HG02943 (cell line): ENCODE results near the gene NOP9.

Experiments used
- ATAC-seq: cut with Tn5 transposase; IDR thresholded peaks from one replicate; pipeline ENCODE4 v1.9.1; 2021; ENCODE audit warnings: mild to moderate bottlenecking, low read depth, moderate library complexity; ENCODE audit not compliant: unreplicated experiment

NOP9 gene

DNA sequence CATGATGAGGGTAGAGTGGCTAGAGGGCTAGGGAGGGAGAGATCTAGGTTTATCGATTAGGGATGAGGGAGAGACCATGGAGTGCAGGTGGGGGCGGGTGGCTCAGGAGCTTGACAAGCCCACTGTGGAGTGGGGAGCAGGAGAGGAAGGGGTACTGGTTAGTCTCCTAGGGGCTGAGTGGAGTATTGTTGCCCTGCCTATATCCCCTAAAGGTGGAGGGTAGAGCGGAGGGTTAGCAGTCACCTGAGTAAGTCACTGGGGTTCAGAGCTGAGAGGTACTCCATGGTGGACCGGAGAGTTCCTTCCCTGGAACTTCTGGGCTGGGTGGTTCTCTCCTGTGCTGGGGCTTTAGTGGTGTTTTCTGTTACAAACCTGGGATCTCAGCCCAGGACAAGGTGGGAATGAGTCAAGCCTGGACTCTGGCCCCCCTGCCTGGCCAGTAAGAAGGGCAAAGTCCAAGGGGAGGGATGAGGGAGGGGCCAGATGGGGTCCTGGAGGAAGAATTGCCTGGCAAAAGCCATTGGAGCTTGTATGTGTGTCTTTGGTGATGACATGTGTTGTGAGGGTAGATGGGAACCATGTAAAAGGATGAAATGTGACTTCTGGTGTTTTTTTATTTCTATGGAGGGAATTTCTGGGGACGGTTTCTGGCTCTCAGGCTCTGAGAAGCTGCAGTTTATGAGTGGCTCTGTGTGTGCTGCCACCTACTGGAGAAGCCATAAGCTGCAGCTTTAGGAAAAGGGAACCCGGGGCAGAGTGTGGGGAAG, 8.1 kb downstream of the NOP9 start, which contains the start of gene CIDEB:
Gene CIDEB, minus strand, starts transcription at position 403 of the 767 bp plus-strand sequence. Its CDS starts 119 bp downstream, at position 284.
- no peak for ATAC-seq

DNA sequence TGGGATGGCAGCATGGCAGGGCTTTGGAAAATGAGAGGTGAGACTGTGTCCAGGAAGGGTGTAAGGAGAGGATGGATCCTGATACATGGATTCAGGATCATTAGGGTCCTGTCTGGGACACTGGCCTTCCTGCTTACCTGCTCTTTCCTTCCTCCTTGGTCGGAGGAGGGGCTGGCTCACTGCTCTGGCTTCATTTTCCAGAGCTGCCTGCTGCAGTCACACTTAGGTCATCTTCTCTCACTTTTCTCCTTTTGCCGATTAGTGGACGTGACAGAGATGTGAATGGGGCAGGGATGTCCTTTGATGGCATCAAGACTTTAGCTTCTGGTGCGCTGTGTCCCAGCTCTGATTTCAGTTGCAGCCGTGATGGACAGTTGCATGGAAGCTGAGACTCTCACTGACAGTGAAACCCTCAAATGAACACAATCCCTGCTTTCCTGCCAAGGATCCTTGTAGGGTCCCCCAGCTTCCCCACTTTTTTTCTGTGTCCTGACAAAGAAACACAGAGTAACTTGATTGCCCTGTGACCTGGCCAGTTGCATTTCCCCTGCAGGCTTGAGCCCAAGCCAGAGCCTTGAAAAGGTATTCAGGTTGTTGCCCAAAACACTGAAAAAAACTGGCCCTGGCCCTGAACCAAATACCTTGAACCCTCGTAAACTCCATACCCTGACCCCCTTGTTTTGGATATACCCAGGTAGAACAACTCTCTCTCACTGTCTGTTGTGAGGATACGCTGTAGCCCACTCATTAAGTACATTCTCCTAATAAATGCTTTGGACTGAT, 8.9 kb downstream of the NOP9 start:
- ATAC-seq = no peak

DNA sequence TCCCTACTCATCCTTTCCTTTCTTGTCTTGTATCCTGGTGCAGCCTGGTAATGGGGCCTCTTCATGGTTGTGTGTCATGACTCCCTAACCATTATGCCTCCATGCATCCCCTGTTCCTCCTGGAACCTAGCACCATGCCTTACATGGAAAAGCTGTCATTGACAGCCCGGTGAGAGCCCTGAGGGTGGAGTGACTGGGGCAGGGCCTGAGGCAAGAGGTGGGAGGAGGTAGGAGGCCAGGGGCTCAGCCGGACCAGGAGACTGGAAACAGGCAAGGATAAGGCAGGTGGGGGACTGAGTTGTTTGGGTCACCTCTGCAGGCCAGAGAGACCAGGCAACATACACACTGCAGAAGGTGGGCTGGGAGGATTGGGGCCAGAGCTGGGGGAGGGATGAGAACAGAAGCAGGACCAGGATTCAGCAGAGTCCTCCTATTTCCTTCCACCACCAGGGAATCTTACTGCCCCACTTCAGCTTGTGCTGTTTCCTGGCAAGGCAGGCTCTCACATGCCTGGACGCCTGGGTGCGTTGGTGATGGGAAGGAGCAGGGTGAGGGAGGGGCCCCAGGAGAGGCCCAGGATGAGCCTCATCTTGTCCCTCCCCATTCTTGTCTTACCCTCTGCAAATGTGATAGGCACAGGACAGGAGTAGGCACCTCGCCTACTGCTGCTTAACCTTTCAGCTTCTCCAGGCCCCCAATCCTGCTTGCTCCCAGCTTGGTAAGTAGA, 10.1 kb downstream of the NOP9 start, which contains the start of gene LTB4R2:
Gene LTB4R2, plus strand, starts transcription at position 603 of the 727 bp plus-strand sequence. CDS start 525 bp downstream, outside the sequence.
- ATAC-seq = no peak

DNA sequence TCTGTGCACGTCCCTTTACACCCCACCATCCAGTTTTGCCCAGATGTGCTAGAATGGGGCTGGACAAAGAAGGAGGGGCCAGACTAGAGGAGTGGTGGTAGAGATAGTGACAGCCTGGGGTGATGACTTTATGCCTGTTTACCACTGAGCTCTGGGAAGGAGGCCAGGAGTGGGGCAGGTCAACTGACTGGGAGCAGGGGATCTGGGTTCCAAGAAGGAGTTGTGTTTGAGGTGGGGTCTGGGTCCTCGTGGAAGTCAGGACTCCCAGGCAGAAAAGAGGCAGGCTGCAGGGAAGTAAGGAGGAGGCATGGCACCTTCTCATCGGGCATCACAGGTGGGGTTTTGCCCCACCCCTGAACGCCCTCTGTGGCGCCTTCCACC, 10.6 kb downstream of the NOP9 start:
- ATAC-seq = no peak

DNA sequence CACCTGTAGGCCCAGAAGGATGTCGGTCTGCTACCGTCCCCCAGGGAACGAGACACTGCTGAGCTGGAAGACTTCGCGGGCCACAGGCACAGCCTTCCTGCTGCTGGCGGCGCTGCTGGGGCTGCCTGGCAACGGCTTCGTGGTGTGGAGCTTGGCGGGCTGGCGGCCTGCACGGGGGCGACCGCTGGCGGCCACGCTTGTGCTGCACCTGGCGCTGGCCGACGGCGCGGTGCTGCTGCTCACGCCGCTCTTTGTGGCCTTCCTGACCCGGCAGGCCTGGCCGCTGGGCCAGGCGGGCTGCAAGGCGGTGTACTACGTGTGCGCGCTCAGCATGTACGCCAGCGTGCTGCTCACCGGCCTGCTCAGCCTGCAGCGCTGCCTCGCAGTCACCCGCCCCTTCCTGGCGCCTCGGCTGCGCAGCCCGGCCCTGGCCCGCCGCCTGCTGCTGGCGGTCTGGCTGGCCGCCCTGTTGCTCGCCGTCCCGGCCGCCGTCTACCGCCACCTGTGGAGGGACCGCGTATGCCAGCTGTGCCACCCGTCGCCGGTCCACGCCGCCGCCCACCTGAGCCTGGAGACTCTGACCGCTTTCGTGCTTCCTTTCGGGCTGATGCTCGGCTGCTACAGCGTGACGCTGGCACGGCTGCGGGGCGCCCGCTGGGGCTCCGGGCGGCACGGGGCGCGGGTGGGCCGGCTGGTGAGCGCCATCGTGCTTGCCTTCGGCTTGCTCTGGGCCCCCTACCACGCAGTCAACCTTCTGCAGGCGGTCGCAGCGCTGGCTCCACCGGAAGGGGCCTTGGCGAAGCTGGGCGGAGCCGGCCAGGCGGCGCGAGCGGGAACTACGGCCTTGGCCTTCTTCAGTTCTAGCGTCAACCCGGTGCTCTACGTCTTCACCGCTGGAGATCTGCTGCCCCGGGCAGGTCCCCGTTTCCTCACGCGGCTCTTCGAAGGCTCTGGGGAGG, 11.3 kb downstream of the NOP9 start, which contains the start of gene LTB4R:
Gene LTB4R, plus strand, starts transcription at position 857 of the 959 bp plus-strand sequence. CDS start 4,150 bp downstream, outside the sequence.
- ATAC-seq = peak; percentile 60

DNA sequence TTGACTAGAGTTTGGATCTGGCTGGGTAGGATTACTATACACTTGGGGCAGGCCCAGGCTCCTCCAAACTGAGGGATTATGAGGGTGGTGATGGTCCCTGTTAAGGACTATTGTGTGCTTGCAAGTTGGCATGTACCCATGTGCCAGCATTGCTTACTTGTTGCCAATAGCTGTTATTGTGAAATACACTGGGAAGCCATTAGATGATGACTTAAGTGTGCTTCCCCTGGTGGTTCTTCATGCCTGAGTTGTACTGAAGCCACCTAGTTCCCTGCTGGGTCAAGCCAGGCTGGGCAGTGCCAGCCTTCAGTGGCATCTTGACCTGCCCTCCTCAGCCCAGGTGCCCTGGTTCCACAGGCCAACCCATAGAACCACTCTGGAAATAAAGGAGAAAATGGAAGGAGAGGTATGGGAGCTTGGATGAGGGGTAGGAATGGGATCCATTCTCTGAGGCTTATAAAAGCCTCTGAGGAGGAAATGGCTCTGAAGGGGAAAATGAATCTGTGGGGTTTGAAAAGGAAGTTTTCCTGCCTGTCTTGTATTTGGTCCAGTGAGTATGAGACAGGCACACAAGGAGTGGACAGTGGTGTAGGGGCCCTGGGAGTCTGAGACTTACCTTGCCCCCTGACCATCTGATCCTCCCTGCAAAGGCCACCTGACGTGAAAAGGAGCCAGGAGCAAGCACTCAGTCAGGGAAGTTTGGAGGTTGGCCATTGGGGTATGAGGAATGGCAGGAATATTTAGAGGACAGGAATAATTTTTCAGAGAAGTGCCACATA, 12.4 kb downstream of the NOP9 start:
- no peak for ATAC-seq

DNA sequence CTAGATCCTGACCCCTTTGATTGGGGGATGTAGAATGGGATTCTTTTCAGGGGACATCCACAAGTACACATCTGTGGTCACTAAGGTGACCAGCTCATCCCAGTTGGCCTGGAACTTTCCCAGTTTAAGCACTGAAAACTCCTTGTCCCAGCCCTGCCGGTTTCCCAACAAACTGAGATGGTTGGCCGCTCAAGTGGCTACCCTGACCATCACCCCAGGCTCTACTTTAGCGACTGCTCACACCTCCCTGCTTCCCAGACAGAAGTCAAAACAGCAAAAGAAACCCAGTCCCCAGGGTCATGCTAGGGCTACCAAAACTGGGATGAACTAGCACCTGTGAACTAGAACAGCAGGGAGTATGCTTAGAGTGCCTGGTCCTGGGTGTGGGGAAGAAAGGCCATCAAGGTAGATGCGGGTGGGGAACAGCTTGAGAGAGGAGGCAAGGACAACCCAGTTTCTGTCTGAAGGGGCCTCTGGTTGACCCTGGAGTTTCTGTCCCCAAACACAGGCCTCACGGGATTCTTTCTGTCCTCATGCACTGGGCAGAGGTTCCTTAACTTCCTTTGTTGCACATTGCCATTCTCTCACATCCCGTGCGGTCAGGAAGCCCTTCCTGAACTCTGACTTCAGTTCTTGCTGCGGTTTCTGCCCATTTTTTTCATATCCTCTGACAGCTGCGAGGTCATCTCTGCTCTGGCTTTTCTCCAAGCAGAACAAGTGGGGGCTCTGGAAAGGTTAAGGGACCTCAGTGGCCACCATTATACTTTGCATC, 13.3 kb downstream of the NOP9 start:
- no peak for ATAC-seq

DNA sequence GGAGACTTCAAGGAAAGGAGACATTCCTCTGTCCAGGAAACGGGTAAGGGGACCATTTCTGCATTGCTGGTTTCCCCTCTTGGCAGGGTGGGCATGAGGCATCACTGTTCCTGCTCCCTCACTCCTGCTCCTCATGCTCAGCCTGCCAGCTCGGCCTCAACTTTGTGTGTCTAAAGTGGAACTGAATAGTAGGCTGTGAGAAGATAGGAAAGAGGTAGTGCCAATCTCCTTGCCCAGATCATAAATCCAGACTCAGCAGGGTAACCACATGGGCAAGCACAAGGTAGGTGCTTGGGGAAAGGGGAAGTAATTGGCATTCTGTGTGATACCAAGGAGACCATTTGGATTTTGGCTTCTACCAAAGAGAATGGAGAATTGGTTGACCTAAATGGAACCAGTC, 14.3 kb downstream of the NOP9 start:
- no peak for ATAC-seq

DNA sequence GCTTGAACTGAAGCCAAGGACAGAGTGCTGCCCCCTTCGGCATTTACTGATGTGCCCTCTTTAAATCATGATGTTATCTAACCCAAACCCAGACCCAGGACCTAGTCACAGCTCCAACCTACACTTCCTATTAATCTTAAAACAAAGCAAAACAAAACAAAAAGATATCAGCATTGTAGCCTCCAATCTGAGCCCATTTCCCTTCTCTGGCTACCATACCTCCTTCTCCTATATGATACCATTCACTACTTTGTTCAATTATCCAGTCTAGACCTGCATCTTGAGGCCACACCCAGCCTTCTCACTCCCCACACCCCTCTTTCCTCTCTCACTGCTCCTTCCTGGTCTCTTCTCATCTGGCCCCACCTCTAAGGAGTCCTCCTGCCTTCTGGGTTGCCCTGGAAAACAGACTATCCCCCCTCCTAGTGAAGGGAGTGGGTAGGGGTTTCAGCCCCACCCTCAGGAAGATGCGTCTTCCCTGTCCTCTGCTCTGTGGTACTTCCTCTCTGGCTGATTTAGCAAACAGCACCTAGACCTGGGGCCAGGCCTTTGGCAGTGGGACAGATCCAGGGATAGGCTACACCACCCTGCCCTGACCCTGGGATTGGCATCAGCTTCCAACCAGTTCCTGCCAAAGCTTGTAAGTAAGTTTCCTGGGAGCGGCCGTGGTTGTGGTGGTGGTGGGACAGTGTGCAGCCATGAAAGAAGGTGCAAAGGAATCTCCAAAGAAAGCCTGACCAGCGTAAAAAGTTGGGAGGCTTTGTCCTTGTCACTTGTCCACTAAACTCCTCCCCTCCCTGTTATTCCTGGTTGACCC, 14.9 kb downstream of the NOP9 start:
- ATAC-seq = no peak

DNA sequence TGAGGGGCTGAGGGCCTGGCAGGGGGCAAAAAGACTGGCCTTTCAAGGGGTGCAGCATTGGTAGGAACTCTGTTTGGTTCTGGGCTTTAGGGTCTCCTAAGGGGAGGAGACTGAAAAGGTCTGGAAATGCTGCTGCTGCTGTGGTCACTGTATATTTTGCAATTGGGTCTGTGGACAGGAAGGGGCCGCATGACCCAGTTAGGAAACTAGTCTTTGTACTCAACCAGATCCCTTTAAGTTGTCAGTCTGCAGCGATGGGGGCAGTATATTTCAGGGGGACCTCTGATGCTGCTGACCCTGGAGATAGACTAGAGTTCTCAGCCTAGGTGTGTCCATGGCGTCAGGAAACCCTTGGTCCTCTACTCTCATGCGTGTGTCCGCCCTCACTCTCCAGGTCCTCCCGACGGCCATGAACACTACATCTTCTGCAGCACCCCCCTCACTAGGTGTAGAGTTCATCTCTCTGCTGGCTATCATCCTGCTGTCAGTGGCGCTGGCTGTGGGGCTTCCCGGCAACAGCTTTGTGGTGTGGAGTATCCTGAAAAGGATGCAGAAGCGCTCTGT, 15.7 kb downstream of the NOP9 start:
- no peak for ATAC-seq

DNA sequence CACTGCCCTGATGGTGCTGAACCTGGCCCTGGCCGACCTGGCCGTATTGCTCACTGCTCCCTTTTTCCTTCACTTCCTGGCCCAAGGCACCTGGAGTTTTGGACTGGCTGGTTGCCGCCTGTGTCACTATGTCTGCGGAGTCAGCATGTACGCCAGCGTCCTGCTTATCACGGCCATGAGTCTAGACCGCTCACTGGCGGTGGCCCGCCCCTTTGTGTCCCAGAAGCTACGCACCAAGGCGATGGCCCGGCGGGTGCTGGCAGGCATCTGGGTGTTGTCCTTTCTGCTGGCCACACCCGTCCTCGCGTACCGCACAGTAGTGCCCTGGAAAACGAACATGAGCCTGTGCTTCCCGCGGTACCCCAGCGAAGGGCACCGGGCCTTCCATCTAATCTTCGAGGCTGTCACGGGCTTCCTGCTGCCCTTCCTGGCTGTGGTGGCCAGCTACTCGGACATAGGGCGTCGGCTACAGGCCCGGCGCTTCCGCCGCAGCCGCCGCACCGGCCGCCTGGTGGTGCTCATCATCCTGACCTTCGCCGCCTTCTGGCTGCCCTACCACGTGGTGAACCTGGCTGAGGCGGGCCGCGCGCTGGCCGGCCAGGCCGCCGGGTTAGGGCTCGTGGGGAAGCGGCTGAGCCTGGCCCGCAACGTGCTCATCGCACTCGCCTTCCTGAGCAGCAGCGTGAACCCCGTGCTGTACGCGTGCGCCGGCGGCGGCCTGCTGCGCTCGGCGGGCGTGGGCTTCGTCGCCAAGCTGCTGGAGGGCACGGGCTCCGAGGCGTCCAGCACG, 16.4 kb downstream of the NOP9 start:
- no peak for ATAC-seq

DNA sequence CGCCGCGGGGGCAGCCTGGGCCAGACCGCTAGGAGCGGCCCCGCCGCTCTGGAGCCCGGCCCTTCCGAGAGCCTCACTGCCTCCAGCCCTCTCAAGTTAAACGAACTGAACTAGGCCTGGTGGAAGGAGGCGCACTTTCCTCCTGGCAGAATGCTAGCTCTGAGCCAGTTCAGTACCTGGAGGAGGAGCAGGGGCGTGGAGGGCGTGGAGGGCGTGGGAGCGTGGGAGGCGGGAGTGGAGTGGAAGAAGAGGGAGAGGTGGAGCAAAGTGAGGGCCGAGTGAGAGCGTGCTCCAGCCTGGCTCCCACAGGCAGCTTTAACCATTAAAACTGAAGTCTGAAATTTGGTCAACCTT, 16.9 kb downstream of the NOP9 start:
- no peak for ATAC-seq

DNA sequence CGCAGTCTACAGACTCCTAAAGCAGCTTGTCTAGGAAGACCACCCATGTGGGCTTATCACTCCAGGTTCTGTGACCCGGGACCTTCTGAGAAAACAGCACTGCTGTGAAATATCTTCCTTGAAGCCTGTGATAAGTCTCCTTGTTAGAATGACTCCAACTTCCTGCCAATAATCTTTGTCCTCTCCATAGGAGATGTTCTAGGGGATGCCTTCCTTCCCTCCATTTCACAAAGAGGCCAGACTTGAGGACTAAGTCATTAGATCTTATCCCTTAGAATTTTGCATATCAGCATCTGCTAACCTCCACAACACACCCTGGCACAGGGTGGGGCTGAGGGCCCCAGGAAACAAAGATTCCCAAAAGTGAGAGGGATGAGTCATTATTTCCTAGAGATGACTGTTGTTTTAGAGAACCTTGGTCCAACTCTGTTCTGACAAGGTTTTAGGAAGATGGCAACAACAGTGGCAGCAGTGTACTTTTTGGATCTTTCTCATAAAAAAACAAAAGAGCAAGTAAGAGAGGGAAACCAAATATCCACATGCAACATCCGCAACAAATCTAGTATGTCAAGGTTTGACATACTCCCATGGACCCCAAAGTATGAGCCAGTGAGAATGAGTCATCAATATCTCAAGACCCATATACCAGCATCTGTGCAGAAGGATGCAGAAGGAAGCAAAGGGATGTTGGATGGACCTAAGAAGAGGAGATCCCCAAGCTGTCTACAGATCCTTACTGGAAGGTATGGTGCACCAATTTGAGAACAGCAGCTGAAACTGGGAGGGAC, 17.7 kb downstream of the NOP9 start:
- no peak for ATAC-seq

DNA sequence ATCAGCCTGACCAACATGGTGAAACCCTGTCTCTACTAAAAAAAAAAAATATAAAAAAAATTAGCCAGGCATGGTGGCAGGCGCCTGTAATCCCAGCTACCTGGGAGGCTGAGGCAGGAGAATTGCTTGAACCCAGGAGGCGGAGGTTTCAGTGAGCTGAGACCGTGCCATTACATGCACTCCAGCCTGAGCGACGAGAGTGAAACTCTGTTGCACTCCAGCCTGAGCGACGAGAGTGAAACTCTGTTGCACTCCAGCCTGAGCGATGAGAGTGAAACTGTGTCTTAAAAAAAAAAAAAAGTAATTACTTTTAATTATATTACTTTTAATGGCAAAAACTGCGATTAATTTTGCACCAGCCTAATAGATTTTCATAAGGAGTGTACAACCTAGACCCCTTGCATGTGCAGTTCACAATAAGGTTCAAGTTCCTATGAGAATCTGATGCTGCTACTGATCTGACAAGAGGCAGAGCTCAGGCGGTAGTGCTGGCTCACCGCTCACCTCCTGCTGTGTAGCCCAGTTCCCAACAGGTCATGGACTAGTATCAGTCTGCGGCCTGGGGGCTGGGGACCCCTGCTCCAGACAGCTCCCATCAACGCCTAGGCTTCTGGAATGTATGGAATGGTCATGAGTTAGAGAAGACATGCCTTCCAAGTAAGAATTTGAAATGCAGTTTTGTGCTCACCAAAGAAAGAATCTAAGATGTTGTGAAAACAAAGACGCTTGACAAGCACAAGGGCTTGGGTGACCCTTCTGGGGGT, 21.7 kb downstream of the NOP9 start:
- no peak for ATAC-seq

DNA sequence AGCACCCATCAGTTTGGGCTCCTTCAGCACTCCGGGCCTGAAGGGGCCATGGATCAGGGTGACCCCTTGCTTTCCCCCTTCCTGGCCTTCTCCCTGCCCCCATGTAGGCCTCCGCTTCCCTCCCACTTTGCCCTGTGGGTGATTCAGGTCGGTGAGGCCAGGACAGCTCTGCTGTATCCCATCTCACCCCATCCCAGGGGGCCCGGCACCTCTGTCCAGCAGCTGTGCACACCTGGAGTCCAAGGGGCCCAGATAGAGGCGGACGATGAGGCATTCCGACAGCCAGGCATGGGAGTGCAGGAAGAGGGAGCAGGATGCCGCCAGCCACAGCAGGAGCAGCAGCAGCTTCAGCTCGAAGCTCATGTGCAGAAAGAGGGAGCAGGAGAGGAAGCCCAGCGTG, 23.0 kb downstream of the NOP9 start:
- ATAC-seq = no peak
